Measurements from ENCODE around the gene PLAC8L1.

Gene PLAC8L1

DNA sequence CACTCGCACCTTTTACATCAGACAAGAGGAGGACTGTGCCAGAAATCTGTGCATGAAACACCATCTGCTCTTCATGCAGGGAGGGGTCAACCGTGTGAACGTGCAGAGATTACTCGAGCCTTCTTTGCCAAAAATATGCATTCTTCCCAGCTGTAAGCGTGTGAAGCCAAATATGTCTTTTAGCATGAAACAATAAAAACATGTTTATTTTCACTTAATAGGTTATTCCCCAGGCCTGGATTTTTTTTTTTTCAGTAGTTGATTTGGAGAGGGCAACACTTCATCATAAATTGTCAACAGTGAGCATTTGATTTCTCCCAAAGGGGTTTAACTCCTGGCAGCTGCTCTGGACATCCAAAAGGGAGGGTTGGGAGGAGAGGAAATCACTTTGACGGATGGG is 23.8 kb downstream of the PLAC8L1 start:
- no peak overlapping the region for H3K4me3 ChIP-seq (ENCODE audit: low read depth, low read length)

- no peak overlapping the region for H3K4me3 ChIP-seq (ENCODE audit: low read depth, low read length)
Observed at GRCh38 chr5:146079695-146080373, 25.5 kb downstream of the PLAC8L1 start.

GRCh38 chr5:146078566-146078965 is 26.8 kb downstream of the PLAC8L1 start:
- no peak overlapping the region for H3K4me3 ChIP-seq (ENCODE audit: low read depth, low read length)

DNA sequence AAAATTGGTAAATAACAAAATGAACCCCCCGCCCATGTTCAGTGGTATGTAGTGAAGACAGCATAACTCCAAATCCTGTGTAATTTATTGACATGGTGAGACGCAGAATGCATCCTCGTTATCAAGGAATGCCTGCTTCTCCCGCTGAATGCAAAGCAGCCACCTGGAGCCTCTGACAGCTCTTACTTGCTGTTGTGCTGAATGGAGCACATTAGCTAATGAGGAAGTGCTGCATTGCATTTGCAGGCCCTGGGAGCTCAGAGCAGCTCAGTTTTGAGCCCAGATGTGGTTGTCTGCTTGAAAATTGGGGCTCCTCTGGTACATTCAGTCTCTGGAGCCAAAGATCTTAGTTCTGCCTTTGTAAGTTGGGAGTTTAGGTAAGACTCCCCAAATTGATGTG is 28.9 kb downstream of the PLAC8L1 start:
- H3K4me3 ChIP-seq (ENCODE audit: low read depth, low read length), result no peak overlapping the region

DNA sequence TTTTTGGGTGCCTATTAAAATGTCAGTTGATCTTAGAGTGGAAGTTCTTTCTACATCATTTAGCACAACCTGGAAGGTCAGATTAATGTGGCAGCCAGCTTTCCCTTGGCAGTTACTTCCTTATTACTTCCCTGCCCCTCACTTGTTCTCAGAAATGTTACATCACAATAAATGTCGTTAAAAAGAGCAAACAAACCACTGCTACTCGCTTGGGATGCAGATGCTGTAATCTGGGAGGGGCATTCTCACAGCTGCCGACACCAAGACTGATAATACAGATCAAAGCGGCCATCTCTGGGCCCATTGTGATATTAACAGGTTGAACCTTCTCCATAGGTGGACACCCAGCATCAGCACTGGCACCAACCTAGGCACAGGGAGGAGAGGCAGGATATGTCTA is 29.3 kb downstream of the PLAC8L1 start:
- no peak overlapping the region for H3K4me3 ChIP-seq (ENCODE audit: low read depth, low read length)

DNA sequence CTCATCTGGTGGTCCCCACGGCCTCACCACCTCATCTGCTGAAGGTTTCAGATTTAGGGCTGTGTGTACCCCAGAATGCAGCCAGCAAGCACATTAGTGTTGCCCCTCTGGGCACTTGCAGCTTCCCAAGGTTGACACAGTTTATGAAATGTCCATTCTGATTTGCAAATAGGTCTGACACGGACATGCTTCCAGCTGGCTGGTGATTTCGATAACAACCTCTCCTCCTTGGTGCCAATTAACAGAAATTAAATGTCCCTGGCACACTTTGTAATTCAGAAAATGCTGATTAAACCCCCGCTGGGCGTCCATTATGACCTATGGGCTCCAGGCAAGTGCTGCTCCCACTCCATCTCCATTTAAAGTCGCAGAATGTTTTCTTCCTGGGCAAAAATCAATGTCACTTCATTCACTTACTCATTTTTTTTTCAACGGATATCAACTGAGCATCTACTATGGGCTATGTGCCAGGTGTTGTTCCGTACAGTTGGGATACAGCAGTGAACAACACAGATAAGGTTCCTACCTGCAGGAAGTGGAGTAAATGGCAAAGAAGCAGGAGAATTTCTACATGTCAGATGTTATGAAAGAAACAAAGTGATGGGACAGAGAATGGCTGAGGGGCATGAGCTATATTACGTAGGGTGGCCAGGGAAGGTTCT is 32.0 kb downstream of the PLAC8L1 start:
- H3K4me3 ChIP-seq (ENCODE audit: low read depth, low read length), result no peak overlapping the region

DNA sequence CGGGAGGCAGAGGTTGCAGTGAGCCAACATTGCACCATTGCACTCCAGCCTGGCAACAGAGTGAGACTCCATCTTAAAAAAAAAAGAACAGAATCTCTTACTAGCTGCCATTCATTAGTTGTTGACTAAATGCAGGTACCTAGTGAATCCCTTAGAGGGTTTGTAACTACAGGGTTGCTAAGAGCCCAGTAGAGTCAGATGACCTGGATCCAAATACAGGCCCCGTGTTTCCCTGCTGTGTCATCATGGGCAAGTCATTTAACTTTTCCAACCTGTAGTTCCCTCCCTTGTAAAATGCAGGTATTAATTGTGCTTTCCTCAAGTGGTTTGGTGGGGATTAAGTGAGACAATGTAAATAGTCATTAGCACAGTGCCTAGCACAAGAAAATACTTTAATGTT is 32.8 kb downstream of the PLAC8L1 start:
- H3K4me3 ChIP-seq (ENCODE audit: low read depth, low read length), result no peak overlapping the region

- H3K4me3 ChIP-seq (ENCODE audit: low read depth, low read length), result no peak overlapping the region
Observed at GRCh38 chr5:146071171-146071570, 34.2 kb downstream of the PLAC8L1 start.

- H3K4me3 ChIP-seq (ENCODE audit: low read depth, low read length), result no peak overlapping the region
Observed at GRCh38 chr5:146070746-146071145, 34.6 kb downstream of the PLAC8L1 start.

DNA sequence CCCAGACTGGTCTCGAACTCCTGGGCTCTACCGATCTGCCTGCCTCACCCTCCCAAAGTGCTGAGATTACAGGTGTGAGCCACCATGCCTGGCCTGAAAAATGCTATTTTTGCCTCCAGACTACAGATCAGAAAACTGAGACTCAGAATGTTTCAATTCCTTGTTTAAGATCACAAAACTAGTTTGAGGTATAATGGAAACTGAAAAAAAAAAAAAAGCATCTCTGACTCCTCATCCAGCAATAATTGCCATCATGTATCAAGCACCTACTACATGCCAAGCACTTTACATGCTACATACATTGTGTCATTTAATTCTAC is 35.6 kb downstream of the PLAC8L1 start:
- no peak overlapping the region for H3K4me3 ChIP-seq (ENCODE audit: low read depth, low read length)

GRCh38 chr5:146068977-146069779 is 36.2 kb downstream of the PLAC8L1 start:
- H3K4me3 ChIP-seq (ENCODE audit: low read depth, low read length), result no peak overlapping the region

DNA sequence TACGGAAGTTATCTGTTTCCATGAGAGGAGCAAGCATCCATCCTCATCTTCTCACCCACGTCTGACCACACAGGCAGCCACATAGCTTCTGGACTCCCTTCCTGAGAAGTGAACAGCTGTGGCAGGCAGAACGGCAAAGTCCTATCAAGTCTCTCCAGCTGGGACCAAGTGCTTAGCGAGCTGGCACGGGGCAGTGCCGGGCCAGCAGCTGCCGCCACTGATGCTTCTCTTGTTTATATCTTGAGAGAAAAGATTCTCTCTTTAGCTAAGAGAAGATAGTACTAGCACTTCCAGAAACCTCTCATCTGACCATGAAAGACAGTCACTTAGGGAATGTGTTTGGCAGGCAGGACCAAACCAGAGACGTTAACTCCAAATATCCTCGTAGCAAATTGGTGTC is 37.2 kb downstream of the PLAC8L1 start:
- no peak overlapping the region for H3K4me3 ChIP-seq (ENCODE audit: low read depth, low read length)

GRCh38 chr5:146066968-146067367 is 38.4 kb downstream of the PLAC8L1 start:
- no peak overlapping the region for H3K4me3 ChIP-seq (ENCODE audit: low read depth, low read length)

GRCh38 chr5:146060221-146060585 is 45.2 kb downstream of the PLAC8L1 start:
- H3K4me3 ChIP-seq (ENCODE audit: low read depth, low read length), result no peak overlapping the region

DNA sequence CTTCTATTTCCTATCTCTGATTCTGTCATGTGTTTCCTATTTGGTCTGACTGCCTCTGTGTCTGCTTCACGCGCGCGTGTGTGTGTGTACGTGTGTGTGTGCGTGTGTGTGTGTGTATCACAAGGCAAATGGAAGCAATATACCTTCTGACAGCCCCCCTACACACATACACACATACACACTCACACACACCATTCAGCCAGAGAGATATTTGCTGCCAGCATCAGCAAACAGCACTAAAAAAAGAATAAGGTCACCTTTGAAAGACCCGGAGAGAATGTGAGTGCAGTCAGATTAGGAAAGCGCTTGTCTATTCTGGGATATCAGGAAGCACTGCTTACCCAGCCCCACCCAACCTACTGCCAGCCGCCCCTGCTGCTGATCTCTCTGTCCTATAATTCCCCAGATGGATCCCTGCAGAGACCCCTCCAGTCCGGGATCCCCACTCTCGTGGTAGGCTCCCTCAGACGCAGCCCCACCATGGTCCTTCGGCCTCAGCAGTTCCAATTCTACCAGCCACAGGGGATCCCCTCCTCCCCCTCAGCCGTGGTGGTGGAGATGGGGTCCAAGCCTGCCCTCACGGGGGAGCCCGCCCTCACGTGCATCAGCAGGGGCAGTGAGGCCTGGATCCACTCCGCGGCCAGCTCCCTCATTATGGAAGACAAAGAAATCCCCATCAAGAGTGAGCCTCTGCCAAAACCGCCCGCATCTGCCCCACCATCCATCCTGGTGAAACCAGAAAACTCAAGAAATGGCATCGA is 45.7 kb downstream of the PLAC8L1 start:
- H3K4me3 ChIP-seq (ENCODE audit: low read depth, low read length), result no peak overlapping the region

DNA sequence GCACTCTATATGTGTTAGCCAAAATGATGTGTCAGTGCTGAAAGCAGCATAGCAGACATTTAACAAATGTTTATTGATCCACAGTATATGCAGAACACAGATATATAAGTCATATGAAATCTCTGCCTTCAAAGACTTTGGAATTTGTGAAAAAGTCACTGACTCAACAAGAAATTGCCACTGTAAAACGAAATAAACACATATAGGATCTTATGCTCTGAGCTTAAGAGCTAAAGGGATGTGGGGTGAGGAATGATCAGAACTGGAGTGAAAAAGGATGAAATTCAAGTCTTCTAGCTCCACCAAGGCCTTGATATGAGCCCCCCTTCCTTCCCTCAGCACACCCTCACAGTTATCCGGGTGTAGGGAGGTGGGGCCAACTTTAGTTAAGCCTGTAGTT is 49.9 kb downstream of the PLAC8L1 start:
- H3K4me3 ChIP-seq (ENCODE audit: low read depth, low read length), result no peak overlapping the region

GRCh38 chr5:146052780-146053179 is 52.6 kb downstream of the PLAC8L1 start:
- no peak overlapping the region for H3K4me3 ChIP-seq (ENCODE audit: low read depth, low read length)

DNA sequence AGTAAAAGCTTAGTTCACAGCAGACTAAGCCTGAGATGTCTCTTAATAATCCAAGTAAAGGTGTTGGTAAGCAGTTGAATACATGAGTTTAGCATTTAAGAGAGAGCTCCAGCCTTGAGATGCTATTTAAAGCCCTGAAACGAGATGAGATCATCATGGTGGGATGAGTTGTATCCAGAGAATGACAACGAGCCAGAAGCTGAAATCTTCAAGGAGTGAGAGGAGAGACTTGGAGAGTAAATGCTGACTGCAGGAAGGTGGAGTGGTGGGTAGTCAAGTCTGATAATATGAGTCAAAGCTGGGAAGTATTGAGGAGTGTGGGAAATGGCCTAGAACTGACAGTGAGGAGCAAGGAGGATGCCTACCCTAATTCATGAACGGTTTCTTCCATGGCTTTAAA is 53.7 kb downstream of the PLAC8L1 start:
- H3K4me3 ChIP-seq (ENCODE audit: low read depth, low read length), result no peak overlapping the region

GRCh38 chr5:146050086-146050485 is 55.3 kb downstream of the PLAC8L1 start:
- H3K4me3 ChIP-seq (ENCODE audit: low read depth, low read length), result no peak overlapping the region

DNA sequence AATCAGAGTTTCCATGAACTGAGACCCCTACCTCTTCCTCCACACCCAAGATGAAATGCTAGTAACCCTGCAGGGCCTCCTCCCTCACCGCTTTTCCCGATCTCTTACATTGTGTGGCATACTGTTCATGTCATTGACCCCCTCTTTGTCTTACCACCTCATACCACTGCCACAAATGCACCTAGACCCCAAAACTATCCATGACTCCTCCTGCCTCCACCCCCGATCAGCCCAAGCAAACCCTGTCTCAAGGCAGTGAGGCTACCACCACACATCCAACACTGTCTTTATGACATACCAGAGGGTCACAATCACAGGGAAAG is 55.7 kb downstream of the PLAC8L1 start:
- no peak overlapping the region for H3K4me3 ChIP-seq (ENCODE audit: low read depth, low read length)

GRCh38 chr5:146048994-146049703 is 56.2 kb downstream of the PLAC8L1 start:
- no peak overlapping the region for H3K4me3 ChIP-seq (ENCODE audit: low read depth, low read length)
